GM23248 (cell line): ENCODE measurements around the gene CTDP1.

Experiments used
- EZH2 ChIP-seq: fragments of 200-600 bp; sonication (generic); IDR thresholded peaks from 2 replicates; pipeline ENCODE4 v1.6.1; 2018; ENCODE audit warnings: antibody characterized with exemption, mild to moderate bottlenecking; ENCODE audit not compliant: insufficient read depth, poor library complexity, severe bottlenecking
- EZH2phosphoT487 ChIP-seq: fragments of 200-600 bp; sonication (generic); IDR thresholded peaks from 2 replicates; pipeline ENCODE4 v1.6.1; 2018; ENCODE audit warnings: antibody characterized with exemption, moderate library complexity, mild to moderate bottlenecking, low read depth; ENCODE audit not compliant: insufficient read depth

GRCh38 chr18:79714531-79715240, 35.1 kb downstream of the CTDP1 start:
- TF ChIP-seq EZH2 (no peak), EZH2phosphoT487 (no peak)
